DMS53 treated with DMSO at 0.1 percent for 48 hours (cell line): ENCODE results near the gene FAM177A1.
"Not testable (repeated sequence)": the region's sequence is repeated elsewhere in the genome, so short reads cannot be mapped to it uniquely, and the experiment has no call there.

Experiments
- DNase-seq: peaks from one replicate; lab custom pipeline; 2025; ENCODE audit not compliant: unreplicated experiment; lab: John Stamatoyannopoulos, UW

Gene FAM177A1

GRCh38 chr14:35061113-35061791 is 15.2 kb downstream of the FAM177A1 start:
- DNase-seq = not testable (repeated sequence)

GRCh38 chr14:35065731-35066130 is 19.7 kb downstream of the FAM177A1 start:
- DNase-seq = not testable (repeated sequence)

GRCh38 chr14:35068238-35069012 is 22.4 kb downstream of the FAM177A1 start:
- DNase-seq = no peak

- DNase-seq = no peak
Measured at GRCh38 chr14:35072226-35072625, 26.2 kb downstream of the FAM177A1 start.

- no peak for DNase-seq
Measured at GRCh38 chr14:35073486-35073885, 27.4 kb downstream of the FAM177A1 start.

GRCh38 chr14:35078082-35078481 is 32.0 kb downstream of the FAM177A1 start:
- no peak for DNase-seq

GRCh38 chr14:35079742-35080141 is 33.7 kb downstream of the FAM177A1 start:
- no peak for DNase-seq

- DNase-seq = no peak
Measured at GRCh38 chr14:35083530-35084150, 37.6 kb downstream of the FAM177A1 start.

- no peak for DNase-seq
Measured at GRCh38 chr14:35085441-35085840, 39.4 kb downstream of the FAM177A1 start.

- no peak for DNase-seq
Measured at GRCh38 chr14:35088514-35088913, 42.4 kb downstream of the FAM177A1 start.

- not testable (repeated sequence) for DNase-seq
Measured at GRCh38 chr14:35094645-35095044, 48.6 kb downstream of the FAM177A1 start.

GRCh38 chr14:35107866-35108265 is 61.8 kb downstream of the FAM177A1 start:
- no peak for DNase-seq

- DNase-seq = no peak
Measured at GRCh38 chr14:35112641-35113040, 66.6 kb downstream of the FAM177A1 start.

GRCh38 chr14:35113308-35113950 is 67.4 kb downstream of the FAM177A1 start:
- DNase-seq = no peak

- no peak for DNase-seq
Measured at GRCh38 chr14:35114036-35114435, 68.0 kb downstream of the FAM177A1 start.

GRCh38 chr14:35116242-35116641 is 70.2 kb downstream of the FAM177A1 start:
- no peak for DNase-seq

GRCh38 chr14:35117112-35117511 is 71.0 kb downstream of the FAM177A1 start:
- DNase-seq = no peak

GRCh38 chr14:35121026-35121886 is 75.2 kb downstream of the FAM177A1 start:
- DNase-seq = peak; percentile 28

- peak; percentile 84 for DNase-seq
Measured at GRCh38 chr14:35121887-35122695, 76.0 kb downstream of the FAM177A1 start, which contains the start of the genes PPP2R3C and PRORP. TSS of gene PPP2R3C (minus strand) at chr14:35121990. CDS start at chr14:35121959, 31 bp downstream. TSS of gene PRORP (plus strand) at chr14:35122552. CDS start at chr14:35123246, 694 bp downstream.
